Activated T-helper 17 cell treated with anti-CD3 and anti-CD28 coated beads, Interleukin-2, amount 50 U/mL, for 72 hours (primary cell): Measurements from ENCODE around the gene MOG. TPM values are rescaled to one million over a fixed set of nuclear protein-coding genes. Genes with fewer than 3 reads are reported as not detected.

ENCODE experiments used
- ATAC-seq: fragments of 150-1000 bp; cut with Tn5 transposase; replicated peaks from 2 replicates; pipeline ENCODE4 v1.10.0; 2021; ENCODE audit warnings: mild to moderate bottlenecking, moderate library complexity
- H3K27ac Mint-ChIP-seq: one replicate; pipeline ENCODE4 v1.8.0; 2022; ENCODE audit warnings: mixed read lengths
- H3K27me3 Mint-ChIP-seq: one replicate; pipeline ENCODE4 v1.8.0; 2022; ENCODE audit warnings: mixed read lengths
- H3K36me3 Mint-ChIP-seq: one replicate; pipeline ENCODE4 v1.8.0; 2022; ENCODE audit warnings: low read depth, mild to moderate bottlenecking, mixed read lengths
- H3K4me1 Mint-ChIP-seq: one replicate; pipeline ENCODE4 v1.8.0; 2022; ENCODE audit warnings: mixed read lengths
- H3K4me3 Mint-ChIP-seq: one replicate; pipeline ENCODE4 v1.8.0; 2022; ENCODE audit warnings: mild to moderate bottlenecking, mixed read lengths
- H3K9me3 Mint-ChIP-seq: one replicate; pipeline ENCODE4 v1.8.0; 2022; ENCODE audit warnings: mixed read lengths
- total RNA-seq, 2 donors: library from RNA; stranded (reverse); gene quantifications; one replicate each; pipeline ENCODE4 v1.2.3, GENCODE V29; 2022

MOG gene
- total RNA-seq, 2 donors from 2014 or later, result not detected

GRCh38 chr6:29630315-29630714, 26.6 kb upstream of the MOG start:
- Mint-ChIP-seq H3K4me3 (peak overlapping the region; percentile 85), H3K36me3 (peaks cover 8% of the 10 kb centered on the region), H3K4me1 (peaks cover 48% of the 10 kb centered on the region), H3K9me3 (no peaks in the 10 kb centered on the region), H3K27me3 (no peaks in the 10 kb centered on the region), H3K27ac (no peak overlapping the region)
- no peak for ATAC-seq

- Mint-ChIP-seq H3K27me3 (no peaks in the 10 kb centered on the region), H3K4me3 (peak overlapping the region; percentile 85), H3K36me3 (peaks cover 8% of the 10 kb centered on the region), H3K27ac (peak overlapping the region; percentile 67), H3K4me1 (peaks cover 42% of the 10 kb centered on the region), H3K9me3 (no peaks in the 10 kb centered on the region)
- no peak for ATAC-seq
Observed at GRCh38 chr6:29631209-29631810, 25.6 kb upstream of the MOG start.

- Mint-ChIP-seq H3K36me3 (peaks cover 8% of the 10 kb centered on the region), H3K4me3 (peak overlapping the region; percentile 85), H3K27ac (peak overlapping the region; percentile 67), H3K9me3 (no peaks in the 10 kb centered on the region), H3K27me3 (no peaks in the 10 kb centered on the region), H3K4me1 (peaks cover 36% of the 10 kb centered on the region)
- ATAC-seq, result peak; percentile 35
Observed at GRCh38 chr6:29631860-29632731, 24.8 kb upstream of the MOG start.

GRCh38 chr6:29632789-29633533, 23.9 kb upstream of the MOG start, which contains the start of gene GABBR1:
Gene GABBR1, minus strand, starts transcription at chr6:29633183. Its CDS starts 798 bp downstream, at chr6:29632385.
- peak within 1 kb of the TSS; percentile 67 for H3K27ac Mint-ChIP-seq

GRCh38 chr6:29633534-29633905, 23.4 kb upstream of the MOG start:
- H3K9me3 Mint-ChIP-seq, result no peaks in the 10 kb centered on the region
- H3K4me3 Mint-ChIP-seq, result peak overlapping the region; percentile 85
- H3K27ac Mint-ChIP-seq, result peak overlapping the region; percentile 5

More at GRCh38 chr6:29632789-29633533, 23.9 kb upstream of the MOG start, which contains the start of gene GABBR1:
- peaks cover 36% of the 10 kb centered on the region for H3K4me1 Mint-ChIP-seq
- peak; percentile 88 for ATAC-seq
- no peaks in the 10 kb centered on the region for H3K27me3 Mint-ChIP-seq
- H3K4me3 Mint-ChIP-seq, result peak within 1 kb of the TSS; percentile 85
- H3K9me3 Mint-ChIP-seq, result no peaks in the 10 kb centered on the region
- H3K36me3 Mint-ChIP-seq, result peaks cover 8% of the 10 kb centered on the region

GRCh38 chr6:29637247-29637646, 19.6 kb upstream of the MOG start:
- Mint-ChIP-seq H3K9me3 (no peaks in the 10 kb centered on the region), H3K4me1 (peaks cover 8% of the 10 kb centered on the region), H3K36me3 (no peaks in the 10 kb centered on the region), H3K27ac (no peak overlapping the region), H3K27me3 (no peaks in the 10 kb centered on the region), H3K4me3 (no peak overlapping the region)
- no peak for ATAC-seq

More at GRCh38 chr6:29633534-29633905, 23.4 kb upstream of the MOG start:
- no peak for ATAC-seq
- peaks cover 31% of the 10 kb centered on the region for H3K4me1 Mint-ChIP-seq
- no peaks in the 10 kb centered on the region for H3K27me3 Mint-ChIP-seq
- peaks cover 8% of the 10 kb centered on the region for H3K36me3 Mint-ChIP-seq

GRCh38 chr6:29641430-29642148, 15.3 kb upstream of the MOG start:
- peak overlapping the region; percentile 54 for H3K4me3 Mint-ChIP-seq
- H3K27me3 Mint-ChIP-seq, result no peaks in the 10 kb centered on the region
- ATAC-seq, result peak; percentile 93
- peak overlapping the region; percentile 76 for H3K27ac Mint-ChIP-seq
- H3K9me3 Mint-ChIP-seq, result no peaks in the 10 kb centered on the region
- no peaks in the 10 kb centered on the region for H3K36me3 Mint-ChIP-seq
- peaks cover 8% of the 10 kb centered on the region for H3K4me1 Mint-ChIP-seq

- H3K36me3 Mint-ChIP-seq, result peaks cover 6% of the 10 kb centered on the region
- no peak overlapping the region for H3K27ac Mint-ChIP-seq
- no peak for ATAC-seq
- H3K4me3 Mint-ChIP-seq, result no peak overlapping the region
- peaks cover 11% of the 10 kb centered on the region for H3K4me1 Mint-ChIP-seq
- H3K9me3 Mint-ChIP-seq, result no peaks in the 10 kb centered on the region
- H3K27me3 Mint-ChIP-seq, result no peaks in the 10 kb centered on the region
Observed at GRCh38 chr6:29647927-29648642, 8.8 kb upstream of the MOG start.

GRCh38 chr6:29649701-29650673, 6.9 kb upstream of the MOG start:
- H3K27me3 Mint-ChIP-seq, result no peaks in the 10 kb centered on the region
- peak overlapping the region; percentile 92 for H3K4me3 Mint-ChIP-seq
- no peaks in the 10 kb centered on the region for H3K9me3 Mint-ChIP-seq
- peaks cover 11% of the 10 kb centered on the region for H3K4me1 Mint-ChIP-seq
- peak; percentile 97 for ATAC-seq
- peak overlapping the region; percentile 95 for H3K27ac Mint-ChIP-seq
- H3K36me3 Mint-ChIP-seq, result peaks cover 6% of the 10 kb centered on the region

- no peak for ATAC-seq
- Mint-ChIP-seq H3K9me3 (no peaks in the 10 kb centered on the region), H3K4me1 (peaks cover 11% of the 10 kb centered on the region), H3K27ac (no peak overlapping the region), H3K36me3 (peaks cover 6% of the 10 kb centered on the region), H3K4me3 (no peak overlapping the region), H3K27me3 (peaks cover 3% of the 10 kb centered on the region)
Observed at GRCh38 chr6:29651413-29652197, 5.3 kb upstream of the MOG start.

- ATAC-seq, result no peak
- H3K4me1 Mint-ChIP-seq, result peaks cover 11% of the 10 kb centered on the region
- no peaks in the 10 kb centered on the region for H3K9me3 Mint-ChIP-seq
- peaks cover 6% of the 10 kb centered on the region for H3K36me3 Mint-ChIP-seq
- H3K27ac Mint-ChIP-seq, result no peak overlapping the region
- peaks cover 3% of the 10 kb centered on the region for H3K27me3 Mint-ChIP-seq
- H3K4me3 Mint-ChIP-seq, result no peak overlapping the region
Observed at GRCh38 chr6:29652198-29652584, 4.7 kb upstream of the MOG start.

- H3K9me3 Mint-ChIP-seq, result no peaks in the 10 kb centered on the region
- H3K4me1 Mint-ChIP-seq, result peaks cover 11% of the 10 kb centered on the region
- peaks cover 10% of the 10 kb centered on the region for H3K27me3 Mint-ChIP-seq
- H3K4me3 Mint-ChIP-seq, result no peak overlapping the region
- no peak overlapping the region for H3K27ac Mint-ChIP-seq
- peaks cover 6% of the 10 kb centered on the region for H3K36me3 Mint-ChIP-seq
- ATAC-seq, result no peak
Observed at GRCh38 chr6:29653452-29654038, 3.3 kb upstream of the MOG start.
